Transverse colon (tissue), 4 donors: ENCODE data around the gene DNER.

ENCODE experiments used
- POLR2A ChIP-seq: fragments of 450-650 bp; IDR thresholded peaks from one replicate; pipeline ENCODE4 v1.6.1; 2016; ENCODE audit warnings: antibody characterized with exemption, mild to moderate bottlenecking, moderate library complexity
- POLR2AphosphoS5 ChIP-seq, 3 donors: sonication (generic); formaldehyde crosslinking; IDR thresholded peaks; one replicate each; pipeline ENCODE4 v1.6.1; 2016; ENCODE audit warnings: antibody characterized with exemption in 3 of 3
- TF ChIP-seq, protein P1 (sequence below), 5 experiments: fragments of 200-600 bp in 3 of 5; fragments of 450-650 bp in 2 of 5; sonication (generic) in 3 of 5; IDR thresholded peaks; 1 replicate in 2 of 5; 2 replicates in 3 of 5; pipeline ENCODE4 v1.5.1; 2016 to 2017; ENCODE audit warnings: antibody characterized with exemption in 5 of 5, inconsistent platforms in 3 of 5, mild to moderate bottlenecking in 2 of 5, moderate library complexity in 1 of 5

DNA sequence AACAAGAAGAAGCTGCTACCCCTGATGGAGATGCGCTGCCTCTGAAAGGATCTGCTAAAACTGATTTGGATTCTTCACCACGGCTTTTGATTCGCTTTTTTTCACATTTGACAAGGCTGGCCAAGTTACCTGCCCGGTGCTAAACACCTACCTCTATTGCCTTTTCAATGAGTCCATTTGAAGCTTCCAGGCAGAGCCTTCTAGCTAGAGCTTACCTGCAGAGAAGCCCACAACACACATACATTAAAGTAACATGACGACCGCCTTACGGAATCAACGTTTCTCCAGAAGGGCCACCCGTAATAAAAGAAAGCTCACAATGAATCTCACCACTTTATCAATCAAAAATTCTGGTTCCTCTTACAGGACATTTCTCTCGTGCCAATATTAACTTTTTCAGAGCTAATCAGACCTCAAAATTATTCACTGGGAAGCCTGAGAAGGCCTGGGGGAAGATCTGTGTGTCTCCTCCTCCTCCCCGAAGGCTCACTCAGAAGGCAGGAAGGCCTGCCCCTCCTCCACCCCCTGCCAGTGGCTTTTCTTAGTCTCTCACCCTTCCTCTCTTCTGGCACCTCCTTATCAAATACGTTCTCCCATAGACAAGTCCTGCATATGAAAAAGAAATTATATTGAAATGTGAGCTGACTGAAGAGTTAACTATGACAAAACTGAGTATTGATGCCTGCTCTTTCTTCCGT, 171.0 kb downstream of the DNER start:
- TF ChIP-seq, protein P1, sequence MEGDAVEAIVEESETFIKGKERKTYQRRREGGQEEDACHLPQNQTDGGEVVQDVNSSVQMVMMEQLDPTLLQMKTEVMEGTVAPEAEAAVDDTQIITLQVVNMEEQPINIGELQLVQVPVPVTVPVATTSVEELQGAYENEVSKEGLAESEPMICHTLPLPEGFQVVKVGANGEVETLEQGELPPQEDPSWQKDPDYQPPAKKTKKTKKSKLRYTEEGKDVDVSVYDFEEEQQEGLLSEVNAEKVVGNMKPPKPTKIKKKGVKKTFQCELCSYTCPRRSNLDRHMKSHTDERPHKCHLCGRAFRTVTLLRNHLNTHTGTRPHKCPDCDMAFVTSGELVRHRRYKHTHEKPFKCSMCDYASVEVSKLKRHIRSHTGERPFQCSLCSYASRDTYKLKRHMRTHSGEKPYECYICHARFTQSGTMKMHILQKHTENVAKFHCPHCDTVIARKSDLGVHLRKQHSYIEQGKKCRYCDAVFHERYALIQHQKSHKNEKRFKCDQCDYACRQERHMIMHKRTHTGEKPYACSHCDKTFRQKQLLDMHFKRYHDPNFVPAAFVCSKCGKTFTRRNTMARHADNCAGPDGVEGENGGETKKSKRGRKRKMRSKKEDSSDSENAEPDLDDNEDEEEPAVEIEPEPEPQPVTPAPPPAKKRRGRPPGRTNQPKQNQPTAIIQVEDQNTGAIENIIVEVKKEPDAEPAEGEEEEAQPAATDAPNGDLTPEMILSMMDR (IDR thresholded peaks at IDR 0.05), result no peak
- TF ChIP-seq POLR2A, result no peak
- no peak for TF ChIP-seq POLR2AphosphoS5 (IDR thresholded peaks at IDR 0.05)
